HG02623 (cell line): Measurements from ENCODE around the gene PNPLA8.

Experiments
- ATAC-seq: cut with Tn5 transposase; IDR thresholded peaks from one replicate; pipeline ENCODE4 v1.9.1; 2021; ENCODE audit warnings: moderate library complexity; ENCODE audit not compliant: unreplicated experiment

PNPLA8 gene

GRCh38 chr7:108450160-108450559, 75.8 kb downstream of the PNPLA8 start:
- no peak for ATAC-seq

- no peak for ATAC-seq
These were observed 76.4 kb downstream of the PNPLA8 start for GRCh38 chr7:108449521-108449920.

- ATAC-seq, result no peak
These were observed 77.1 kb downstream of the PNPLA8 start for GRCh38 chr7:108448584-108449505.

GRCh38 chr7:108442039-108442568, 83.8 kb downstream of the PNPLA8 start:
- ATAC-seq, result no peak

GRCh38 chr7:108441392-108441955, 84.5 kb downstream of the PNPLA8 start:
- no peak for ATAC-seq

- no peak for ATAC-seq
These were observed 85.3 kb downstream of the PNPLA8 start for GRCh38 chr7:108440613-108441012.

- no peak for ATAC-seq
These were observed 89.0 kb downstream of the PNPLA8 start for GRCh38 chr7:108436906-108437305.

GRCh38 chr7:108434010-108434409, 91.9 kb downstream of the PNPLA8 start:
- ATAC-seq, result no peak

- no peak for ATAC-seq
These were observed 94.8 kb downstream of the PNPLA8 start for GRCh38 chr7:108431099-108431498.

GRCh38 chr7:108430664-108431063, 95.3 kb downstream of the PNPLA8 start:
- no peak for ATAC-seq

- no peak for ATAC-seq
These were observed 98.2 kb downstream of the PNPLA8 start for GRCh38 chr7:108427766-108428165.

- no peak for ATAC-seq
These were observed 100.1 kb downstream of the PNPLA8 start for GRCh38 chr7:108425714-108426275.

GRCh38 chr7:108424013-108424412, 101.9 kb downstream of the PNPLA8 start:
- no peak for ATAC-seq

- no peak for ATAC-seq
These were observed 102.6 kb downstream of the PNPLA8 start for GRCh38 chr7:108423089-108423989.

GRCh38 chr7:108421720-108422331, 104.1 kb downstream of the PNPLA8 start:
- ATAC-seq, result no peak
